ENCODE measurements around the gene ITPA. TPM values are rescaled to one million over a fixed set of nuclear protein-coding genes. Genes with fewer than 3 reads are reported as not detected.

Gene ITPA
- total and polyA plus RNA-seq, 2 of the 13 experiments (the other 11 are each of a cell fraction or from before 2014, with no cell fraction given) = 60.1 to 103 TPM

DNA sequence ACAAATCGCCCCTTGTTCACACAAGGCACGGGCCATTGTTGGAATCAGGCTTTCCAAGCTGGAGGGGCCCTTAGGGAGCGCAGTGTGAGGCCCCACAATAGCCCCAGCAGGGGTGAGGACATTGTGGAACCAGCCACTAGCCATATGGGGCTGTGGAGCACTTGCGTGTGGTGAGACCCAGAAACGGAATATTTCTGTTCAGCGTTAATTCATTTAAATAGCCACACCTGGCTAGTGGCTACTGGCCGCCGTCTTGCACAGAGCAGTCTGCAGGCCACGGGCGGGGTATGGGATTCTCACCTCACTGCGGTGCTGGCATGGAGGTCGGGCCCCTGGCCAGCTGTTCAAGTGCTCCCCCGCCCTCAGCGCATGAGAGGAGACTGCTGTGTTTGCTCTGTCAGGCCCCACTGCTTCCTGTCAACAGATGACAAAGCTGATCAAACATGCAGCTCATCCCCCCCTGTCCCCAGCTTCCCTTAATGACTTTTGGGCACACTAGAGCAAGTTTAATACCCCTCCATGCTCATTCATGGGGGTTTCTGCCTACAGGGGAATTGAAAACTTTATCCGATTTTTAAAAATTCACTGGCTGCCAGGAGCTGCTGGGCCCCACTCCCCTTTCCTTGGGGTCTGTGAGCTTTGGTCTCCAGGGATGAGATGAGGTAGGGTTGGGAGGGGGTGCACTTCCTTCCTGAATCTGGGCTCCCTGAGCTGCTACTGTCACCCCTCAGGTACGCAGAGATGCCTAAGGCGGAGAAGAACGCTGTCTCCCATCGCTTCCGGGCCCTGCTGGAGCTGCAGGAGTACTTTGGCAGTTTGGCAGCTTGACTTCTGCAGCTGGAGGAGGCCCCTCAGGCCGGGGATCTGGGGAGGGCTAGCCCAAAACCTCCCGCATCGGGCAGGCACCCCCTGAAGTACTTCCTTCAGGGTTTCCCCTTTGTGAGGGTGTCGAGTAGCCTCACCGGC, 13.6 kb downstream of the ITPA start (continued):
- TF ChIP-seq, protein P1, sequence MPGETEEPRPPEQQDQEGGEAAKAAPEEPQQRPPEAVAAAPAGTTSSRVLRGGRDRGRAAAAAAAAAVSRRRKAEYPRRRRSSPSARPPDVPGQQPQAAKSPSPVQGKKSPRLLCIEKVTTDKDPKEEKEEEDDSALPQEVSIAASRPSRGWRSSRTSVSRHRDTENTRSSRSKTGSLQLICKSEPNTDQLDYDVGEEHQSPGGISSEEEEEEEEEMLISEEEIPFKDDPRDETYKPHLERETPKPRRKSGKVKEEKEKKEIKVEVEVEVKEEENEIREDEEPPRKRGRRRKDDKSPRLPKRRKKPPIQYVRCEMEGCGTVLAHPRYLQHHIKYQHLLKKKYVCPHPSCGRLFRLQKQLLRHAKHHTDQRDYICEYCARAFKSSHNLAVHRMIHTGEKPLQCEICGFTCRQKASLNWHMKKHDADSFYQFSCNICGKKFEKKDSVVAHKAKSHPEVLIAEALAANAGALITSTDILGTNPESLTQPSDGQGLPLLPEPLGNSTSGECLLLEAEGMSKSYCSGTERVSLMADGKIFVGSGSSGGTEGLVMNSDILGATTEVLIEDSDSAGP (CRISPR knock-in tag; IDR thresholded peaks at IDR 0.05; ENCODE audit: borderline replicate concordance) = peak; percentile 85
- TF ChIP-seq, protein P2, sequence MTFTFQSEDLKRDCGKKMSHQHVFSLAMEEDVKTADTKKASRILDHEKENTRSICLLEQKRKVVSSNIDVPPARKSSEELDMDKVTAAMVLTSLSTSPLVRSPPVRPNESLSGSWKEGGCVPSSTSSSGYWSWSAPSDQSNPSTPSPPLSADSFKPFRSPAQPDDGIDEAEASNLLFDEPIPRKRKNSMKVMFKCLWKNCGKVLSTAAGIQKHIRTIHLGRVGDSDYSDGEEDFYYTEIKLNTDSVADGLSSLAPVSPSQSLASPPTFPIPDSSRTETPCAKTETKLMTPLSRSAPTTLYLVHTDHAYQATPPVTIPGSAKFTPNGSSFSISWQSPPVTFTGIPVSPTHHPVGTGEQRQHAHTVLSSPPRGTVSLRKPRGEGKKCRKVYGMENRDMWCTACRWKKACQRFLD (CRISPR knock-in tag; IDR thresholded peaks at IDR 0.05; ENCODE audit: borderline replicate concordance) = no peak; the same call in 1 of the 2 replicates
- TF ChIP-seq, protein P3, sequence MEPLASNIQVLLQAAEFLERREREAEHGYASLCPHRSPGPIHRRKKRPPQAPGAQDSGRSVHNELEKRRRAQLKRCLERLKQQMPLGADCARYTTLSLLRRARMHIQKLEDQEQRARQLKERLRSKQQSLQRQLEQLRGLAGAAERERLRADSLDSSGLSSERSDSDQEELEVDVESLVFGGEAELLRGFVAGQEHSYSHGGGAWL (CRISPR knock-in tag; IDR thresholded peaks at IDR 0.05) = peak; percentile 83
- TF ChIP-seq ZNF367 (CRISPR knock-in tag; IDR thresholded peaks at IDR 0.05; ENCODE audit: borderline replicate concordance) (peak; percentile 87; the same call in 1 of the 2 replicates), HDAC1 (CRISPR knock-in tag; IDR thresholded peaks at IDR 0.05) (peak; percentile 98), NFRKB (IDR thresholded peaks at IDR 0.05) (no peak), NR2C2 (CRISPR knock-in tag; IDR thresholded peaks at IDR 0.05; ENCODE audit: borderline replicate concordance) (peak; percentile 79), ZNF619 (CRISPR knock-in tag; IDR thresholded peaks at IDR 0.05) (peak; percentile 49; the same call in 1 of the 2 replicates), EED (CRISPR knock-in tag; IDR thresholded peaks at IDR 0.05) (no peak), ZNF124 (CRISPR knock-in tag; IDR thresholded peaks at IDR 0.05) (peak; percentile 85), PTBP1 (IDR thresholded peaks at IDR 0.05; ENCODE audit: low read depth, low read length, poor library complexity, severe bottlenecking) (no peak), PATZ1 (CRISPR knock-in tag; IDR thresholded peaks at IDR 0.05) (peak; percentile 100), ZFP82 (CRISPR knock-in tag; IDR thresholded peaks at IDR 0.05; ENCODE audit: borderline replicate concordance) (peak; percentile 91; the same call in 1 of the 2 replicates)
- TF ChIP-seq, protein P4, sequence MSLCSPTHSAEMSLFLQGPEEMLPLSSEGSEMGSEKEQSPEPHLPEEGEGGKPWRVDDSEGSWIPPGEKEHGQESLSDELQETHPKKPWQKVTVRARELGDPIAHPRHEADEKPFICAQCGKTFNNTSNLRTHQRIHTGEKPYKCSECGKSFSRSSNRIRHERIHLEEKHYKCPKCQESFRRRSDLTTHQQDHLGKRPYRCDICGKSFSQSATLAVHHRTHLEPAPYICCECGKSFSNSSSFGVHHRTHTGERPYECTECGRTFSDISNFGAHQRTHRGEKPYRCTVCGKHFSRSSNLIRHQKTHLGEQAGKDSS (CRISPR knock-in tag; IDR thresholded peaks at IDR 0.05; ENCODE audit: borderline replicate concordance, low read depth) = peak; percentile 99
- TF ChIP-seq, protein P5, sequence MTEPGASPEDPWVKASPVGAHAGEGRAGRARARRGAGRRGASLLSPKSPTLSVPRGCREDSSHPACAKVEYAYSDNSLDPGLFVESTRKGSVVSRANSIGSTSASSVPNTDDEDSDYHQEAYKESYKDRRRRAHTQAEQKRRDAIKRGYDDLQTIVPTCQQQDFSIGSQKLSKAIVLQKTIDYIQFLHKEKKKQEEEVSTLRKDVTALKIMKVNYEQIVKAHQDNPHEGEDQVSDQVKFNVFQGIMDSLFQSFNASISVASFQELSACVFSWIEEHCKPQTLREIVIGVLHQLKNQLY (CRISPR knock-in tag; IDR thresholded peaks at IDR 0.05) = peak; percentile 96
- TF ChIP-seq, protein P6, sequence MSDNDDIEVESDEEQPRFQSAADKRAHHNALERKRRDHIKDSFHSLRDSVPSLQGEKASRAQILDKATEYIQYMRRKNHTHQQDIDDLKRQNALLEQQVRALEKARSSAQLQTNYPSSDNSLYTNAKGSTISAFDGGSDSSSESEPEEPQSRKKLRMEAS (IDR thresholded peaks at IDR 0.05) = peak; percentile 95
- TF ChIP-seq, protein P7, sequence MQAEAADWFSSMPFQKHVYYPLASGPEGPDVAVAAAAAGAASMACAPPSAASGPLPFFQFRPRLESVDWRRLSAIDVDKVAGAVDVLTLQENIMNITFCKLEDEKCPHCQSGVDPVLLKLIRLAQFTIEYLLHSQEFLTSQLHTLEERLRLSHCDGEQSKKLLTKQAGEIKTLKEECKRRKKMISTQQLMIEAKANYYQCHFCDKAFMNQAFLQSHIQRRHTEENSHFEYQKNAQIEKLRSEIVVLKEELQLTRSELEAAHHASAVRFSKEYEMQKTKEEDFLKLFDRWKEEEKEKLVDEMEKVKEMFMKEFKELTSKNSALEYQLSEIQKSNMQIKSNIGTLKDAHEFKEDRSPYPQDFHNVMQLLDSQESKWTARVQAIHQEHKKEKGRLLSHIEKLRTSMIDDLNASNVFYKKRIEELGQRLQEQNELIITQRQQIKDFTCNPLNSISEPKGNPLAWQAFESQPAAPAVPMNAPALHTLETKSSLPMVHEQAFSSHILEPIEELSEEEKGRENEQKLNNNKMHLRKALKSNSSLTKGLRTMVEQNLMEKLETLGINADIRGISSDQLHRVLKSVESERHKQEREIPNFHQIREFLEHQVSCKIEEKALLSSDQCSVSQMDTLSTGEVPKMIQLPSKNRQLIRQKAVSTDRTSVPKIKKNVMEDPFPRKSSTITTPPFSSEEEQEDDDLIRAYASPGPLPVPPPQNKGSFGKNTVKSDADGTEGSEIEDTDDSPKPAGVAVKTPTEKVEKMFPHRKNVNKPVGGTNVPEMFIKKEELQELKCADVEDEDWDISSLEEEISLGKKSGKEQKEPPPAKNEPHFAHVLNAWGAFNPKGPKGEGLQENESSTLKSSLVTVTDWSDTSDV (CRISPR knock-in tag; IDR thresholded peaks at IDR 0.05) = no peak

Data from HepG2 (cell line).